ENCODE data around the gene MTX1.
"Not testable (repeated sequence)": the region's sequence is repeated elsewhere in the genome, so short reads cannot be mapped to it uniquely, and the experiment has no call there.

- TF ChIP-seq CTCF (conservative IDR thresholded peaks at IDR 0.05; ENCODE audit: low read length); EZH2phosphoT487 (IDR thresholded peaks at IDR 0.05; ENCODE audit: borderline replicate concordance): not testable (repeated sequence)
These were observed 23.8 kb downstream of the MTX1 start for GRCh38 chr1:155232001-155232978.
